Fibroblast of mammary gland (primary cell): ENCODE results near the gene SECISBP2L.

Source experiments
- DNase-seq: peaks from one replicate; pipeline ENCODE4 v3.0.0-alpha.2; 2010; ENCODE audit warnings: low read depth
- H3K4me3 ChIP-seq: 2 replicates; pipeline ENCODE4 v1.5.1; 2011; ENCODE audit warnings: low read depth, mild to moderate bottlenecking, low read length, moderate library complexity; ENCODE audit not compliant: control insufficient read depth
- TF ChIP-seq, protein P1 (sequence below): conservative IDR thresholded peaks from 2 replicates; pipeline ENCODE4 v1.5.1; 2011; ENCODE audit warnings: low read depth, low read length, inconsistent platforms; ENCODE audit not compliant: control insufficient read depth, insufficient read depth

Gene SECISBP2L

DNA sequence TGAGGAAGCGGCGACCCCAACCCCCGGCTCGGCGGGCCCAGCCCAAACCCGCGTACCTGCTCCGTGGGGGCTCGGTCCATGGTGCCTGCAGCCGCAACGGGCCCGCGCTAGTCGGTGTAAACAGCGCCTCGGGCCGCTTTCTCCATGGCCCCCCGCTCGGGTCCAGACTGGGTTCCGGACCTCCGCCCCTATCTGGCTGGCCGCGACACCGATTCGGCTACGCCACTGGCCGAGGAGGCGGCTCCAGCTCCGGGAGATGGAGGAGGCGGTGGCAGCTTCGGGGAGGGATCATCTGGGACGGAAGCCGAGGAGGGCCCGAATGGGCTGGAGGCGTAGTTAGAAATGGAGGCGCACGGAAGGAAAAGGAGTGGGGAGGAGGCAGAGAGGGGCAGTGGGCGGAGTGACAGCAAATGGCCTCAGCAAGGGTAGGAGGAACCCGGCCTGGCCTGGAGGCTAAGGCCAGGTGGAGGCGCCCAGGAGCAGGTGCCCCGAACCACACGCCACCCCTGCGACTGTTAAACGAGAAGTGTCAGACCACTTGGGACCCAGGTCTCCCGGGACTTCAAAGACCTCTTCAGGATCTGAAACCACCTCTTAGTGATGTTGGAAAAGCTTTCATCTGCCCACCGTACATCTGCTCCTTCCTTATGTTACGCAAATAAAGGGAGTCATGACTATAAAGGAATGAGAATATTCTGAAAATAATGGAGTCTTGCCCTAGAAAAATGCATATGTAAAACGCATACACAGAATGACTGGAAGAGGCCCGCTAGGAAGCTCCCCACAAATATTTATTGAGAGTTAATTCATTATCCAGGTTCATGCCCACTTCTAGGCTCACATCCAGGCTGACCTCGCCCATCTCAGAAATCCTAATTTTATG is at the start of gene SECISBP2L:
SECISBP2L (minus strand) TSS at position 227 of the 883 bp plus-strand sequence; CDS start at position 80, 147 bp downstream.
- TF ChIP-seq, protein P1, sequence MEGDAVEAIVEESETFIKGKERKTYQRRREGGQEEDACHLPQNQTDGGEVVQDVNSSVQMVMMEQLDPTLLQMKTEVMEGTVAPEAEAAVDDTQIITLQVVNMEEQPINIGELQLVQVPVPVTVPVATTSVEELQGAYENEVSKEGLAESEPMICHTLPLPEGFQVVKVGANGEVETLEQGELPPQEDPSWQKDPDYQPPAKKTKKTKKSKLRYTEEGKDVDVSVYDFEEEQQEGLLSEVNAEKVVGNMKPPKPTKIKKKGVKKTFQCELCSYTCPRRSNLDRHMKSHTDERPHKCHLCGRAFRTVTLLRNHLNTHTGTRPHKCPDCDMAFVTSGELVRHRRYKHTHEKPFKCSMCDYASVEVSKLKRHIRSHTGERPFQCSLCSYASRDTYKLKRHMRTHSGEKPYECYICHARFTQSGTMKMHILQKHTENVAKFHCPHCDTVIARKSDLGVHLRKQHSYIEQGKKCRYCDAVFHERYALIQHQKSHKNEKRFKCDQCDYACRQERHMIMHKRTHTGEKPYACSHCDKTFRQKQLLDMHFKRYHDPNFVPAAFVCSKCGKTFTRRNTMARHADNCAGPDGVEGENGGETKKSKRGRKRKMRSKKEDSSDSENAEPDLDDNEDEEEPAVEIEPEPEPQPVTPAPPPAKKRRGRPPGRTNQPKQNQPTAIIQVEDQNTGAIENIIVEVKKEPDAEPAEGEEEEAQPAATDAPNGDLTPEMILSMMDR: no peak
- H3K4me3 ChIP-seq: peak within 1 kb of the TSS; percentile 91
- peak; percentile 93 for DNase-seq

DNA sequence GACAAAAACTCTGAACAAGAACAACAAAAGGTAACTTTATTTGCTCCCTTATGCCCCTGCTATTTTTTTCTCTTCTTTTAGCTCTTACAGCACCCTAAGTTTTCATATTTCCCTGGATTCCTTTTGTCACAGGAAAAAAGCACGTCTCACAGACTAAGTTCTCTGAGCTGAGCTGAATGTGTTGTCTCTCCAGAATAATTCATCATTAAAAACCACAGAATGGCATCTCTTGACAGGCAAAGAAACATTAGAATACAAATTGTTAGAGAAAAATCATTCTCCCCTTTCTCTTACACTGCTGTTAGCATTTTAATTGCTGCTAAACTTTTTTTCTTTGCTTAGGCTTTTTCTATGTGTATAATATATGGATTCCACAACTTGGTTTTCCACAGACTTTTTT is 48.7 kb upstream of the SECISBP2L start:
- TF ChIP-seq, protein P1: no peak
- no peak for DNase-seq
- H3K4me3 ChIP-seq: no peak overlapping the region

DNA sequence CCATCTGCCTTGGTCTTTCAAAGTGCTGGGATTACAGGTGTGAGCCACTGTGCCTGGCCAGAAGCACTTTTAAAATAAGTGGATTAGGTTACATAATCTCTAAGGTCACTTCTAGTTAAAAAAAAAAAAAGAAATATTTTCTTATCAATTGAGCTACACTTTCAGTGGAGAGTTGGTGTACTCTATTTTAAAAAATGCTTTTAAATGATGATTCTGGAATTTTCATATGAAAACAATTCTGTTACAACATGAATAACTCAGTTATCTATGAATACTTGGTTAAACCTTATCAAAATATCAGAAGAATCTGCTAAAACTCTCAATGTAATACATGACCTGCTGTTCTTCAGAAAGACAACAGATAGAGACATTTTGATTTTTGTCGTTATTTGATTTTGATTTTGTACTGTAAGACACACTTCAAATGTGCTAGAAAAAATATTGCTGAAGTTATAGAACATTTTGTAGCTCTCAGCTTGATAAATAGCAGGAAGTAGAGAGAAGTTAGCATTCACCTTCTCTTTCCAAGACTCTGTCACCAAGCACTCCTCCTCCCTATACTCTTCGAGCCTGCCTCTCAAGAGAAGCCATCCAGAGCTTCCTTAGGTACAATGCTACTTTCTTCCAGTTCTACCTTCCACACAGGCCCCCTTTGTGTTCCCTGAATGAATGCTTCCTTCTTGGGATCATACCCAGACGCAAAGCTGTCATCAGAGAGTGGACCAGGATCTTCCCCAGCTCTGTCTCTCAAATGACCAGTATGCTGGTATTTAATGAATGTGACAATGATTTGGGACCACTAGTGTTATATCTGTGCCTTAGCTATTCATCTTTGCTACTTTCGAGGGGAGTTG is 47.2 kb upstream of the SECISBP2L start:
- TF ChIP-seq, protein P1: no peak
- H3K4me3 ChIP-seq: no peak overlapping the region
- no peak for DNase-seq

GRCh38 chr15:49088996-49089395 is 42.8 kb upstream of the SECISBP2L start:
- TF ChIP-seq, protein P1: no peak
- H3K4me3 ChIP-seq: no peak overlapping the region
- DNase-seq: no peak

DNA sequence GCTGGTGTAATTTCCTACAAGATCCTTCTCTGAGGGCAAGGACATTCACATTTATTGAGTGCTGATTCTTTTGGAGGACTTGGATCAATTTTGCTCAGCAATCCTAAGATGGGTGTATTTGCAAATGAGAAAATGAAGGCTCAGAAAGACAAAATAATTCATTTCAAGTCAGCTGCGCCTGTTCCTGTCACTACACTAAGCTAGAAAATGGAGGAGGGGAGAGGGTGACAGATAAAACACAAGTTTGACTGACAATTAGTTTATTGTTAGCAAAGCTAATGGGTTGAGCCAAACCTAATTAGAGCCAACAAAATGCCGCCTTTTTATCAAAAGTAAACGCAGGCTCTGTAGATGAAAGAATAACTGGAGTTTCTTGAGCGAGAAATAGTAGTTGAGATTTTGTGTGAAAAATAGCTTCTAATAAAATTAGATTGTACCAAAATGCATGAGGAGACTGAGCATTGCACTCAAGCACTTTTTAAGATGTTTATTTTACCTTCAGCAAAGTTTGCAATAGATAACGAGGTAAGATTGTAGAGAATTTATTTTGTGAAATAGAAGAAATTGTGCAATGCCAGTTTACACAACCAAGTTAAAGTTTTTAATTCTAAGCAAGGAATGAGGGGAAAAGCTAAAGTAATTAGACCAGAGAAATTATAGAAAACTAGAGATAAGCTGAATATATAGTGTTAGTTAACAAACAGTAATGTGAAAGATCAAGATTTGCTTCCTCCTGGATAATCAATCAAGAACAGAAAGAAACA is 39.6 kb upstream of the SECISBP2L start:
- no peak overlapping the region for H3K4me3 ChIP-seq
- TF ChIP-seq, protein P1: no peak
- no peak for DNase-seq

GRCh38 chr15:49084285-49084570 is 38.0 kb upstream of the SECISBP2L start:
- H3K4me3 ChIP-seq: no peak overlapping the region
- TF ChIP-seq, protein P1: no peak
- no peak for DNase-seq
